OCI-LY1 (cell line): ENCODE measurements around the gene FIG4.

Source experiments
- CTCF ChIP-seq: fragments of 200-600 bp; sonication (generic), shearing (Covaris generic); IDR thresholded peaks from 2 replicates; pipeline ENCODE4 v1.5.1; 2017; ENCODE audit warnings: mild to moderate bottlenecking, antibody characterized with exemption, low read length, moderate library complexity, mixed read lengths
- EZH2 ChIP-seq: fragments of 200-600 bp; sonication (generic), shearing (Covaris generic); IDR thresholded peaks from 2 replicates; pipeline ENCODE4 v1.8.0; 2017; ENCODE audit warnings: borderline replicate concordance, mixed run types, mild to moderate bottlenecking, antibody characterized with exemption, low read length, moderate library complexity, mixed read lengths

- TF ChIP-seq CTCF, result no peak
- TF ChIP-seq EZH2, result no peak
Observed at GRCh38 chr6:109799664-109800063, 108.6 kb downstream of the FIG4 start.
